GM23338 (cell line): ENCODE data around the gene MRPS6.

ENCODE experiments used
- EZH2 ChIP-seq: fragments of 200-600 bp; sonication (generic); IDR thresholded peaks from one replicate; pipeline ENCODE4 v1.8.0; 2017; ENCODE audit warnings: antibody characterized with exemption, mild to moderate bottlenecking, low read depth; ENCODE audit not compliant: unreplicated experiment
- TF ChIP-seq, protein P1 (sequence below), 2 experiments: fragments of 200-600 bp in 1 of 2; sonication (generic) in 1 of 2; conservative IDR thresholded peaks; 2 replicates each; pipeline versions ENCODE4 v1.5.1 to v1.6.1; 2016 to 2017; ENCODE audit warnings: antibody characterized with exemption in 2 of 2, low read depth in 2 of 2, mild to moderate bottlenecking in 2 of 2, moderate library complexity in 1 of 2

DNA sequence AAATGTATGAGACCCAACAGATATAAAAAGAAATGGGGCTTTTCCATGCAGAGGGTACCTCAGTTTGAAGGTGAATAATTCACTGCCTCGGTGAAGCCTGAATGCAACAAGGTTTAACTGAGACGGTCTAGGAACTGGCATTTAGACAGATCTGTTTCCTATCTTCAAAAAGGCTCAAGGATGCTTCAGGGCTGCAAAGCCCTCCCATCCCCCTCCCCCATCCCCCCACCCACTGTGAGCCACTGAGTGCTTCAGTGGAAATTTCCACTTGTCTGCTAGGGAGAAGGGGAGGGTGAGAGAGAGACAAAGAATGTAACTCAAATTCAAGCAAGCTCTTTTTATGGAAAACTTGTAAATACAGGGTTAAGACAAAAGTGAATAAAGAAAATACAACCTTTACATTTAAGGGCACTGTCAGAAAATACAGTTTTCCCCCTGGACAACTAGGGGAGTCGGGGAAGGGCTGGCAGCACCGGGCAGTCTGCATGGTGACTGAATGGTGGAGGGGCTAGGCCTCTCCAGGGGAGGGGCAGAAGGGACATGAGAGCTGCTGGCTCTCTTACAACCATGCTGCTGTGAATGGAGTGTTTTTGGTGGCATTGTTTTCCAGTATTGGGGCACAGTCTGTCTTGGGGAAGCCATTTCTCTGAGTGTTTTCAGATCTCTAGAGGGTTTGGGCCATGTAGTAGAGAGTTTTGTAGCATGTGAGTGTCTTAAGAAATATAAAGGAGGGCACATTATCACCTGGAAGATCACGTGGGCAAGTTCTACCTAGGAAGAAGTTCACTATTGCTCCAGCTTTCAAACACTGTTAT is 56.7 kb downstream of the MRPS6 start:
- TF ChIP-seq, protein P1, sequence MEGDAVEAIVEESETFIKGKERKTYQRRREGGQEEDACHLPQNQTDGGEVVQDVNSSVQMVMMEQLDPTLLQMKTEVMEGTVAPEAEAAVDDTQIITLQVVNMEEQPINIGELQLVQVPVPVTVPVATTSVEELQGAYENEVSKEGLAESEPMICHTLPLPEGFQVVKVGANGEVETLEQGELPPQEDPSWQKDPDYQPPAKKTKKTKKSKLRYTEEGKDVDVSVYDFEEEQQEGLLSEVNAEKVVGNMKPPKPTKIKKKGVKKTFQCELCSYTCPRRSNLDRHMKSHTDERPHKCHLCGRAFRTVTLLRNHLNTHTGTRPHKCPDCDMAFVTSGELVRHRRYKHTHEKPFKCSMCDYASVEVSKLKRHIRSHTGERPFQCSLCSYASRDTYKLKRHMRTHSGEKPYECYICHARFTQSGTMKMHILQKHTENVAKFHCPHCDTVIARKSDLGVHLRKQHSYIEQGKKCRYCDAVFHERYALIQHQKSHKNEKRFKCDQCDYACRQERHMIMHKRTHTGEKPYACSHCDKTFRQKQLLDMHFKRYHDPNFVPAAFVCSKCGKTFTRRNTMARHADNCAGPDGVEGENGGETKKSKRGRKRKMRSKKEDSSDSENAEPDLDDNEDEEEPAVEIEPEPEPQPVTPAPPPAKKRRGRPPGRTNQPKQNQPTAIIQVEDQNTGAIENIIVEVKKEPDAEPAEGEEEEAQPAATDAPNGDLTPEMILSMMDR (conservative IDR thresholded peaks at IDR 0.05; ENCODE audit: low read depth in 2 of 2) = no peak
- TF ChIP-seq EZH2 = no peak
